ENCODE measurements around the gene PAX8. TPM values are rescaled to one million over a fixed set of nuclear protein-coding genes. Genes with fewer than 3 reads are reported as not detected.

Gene PAX8
- total RNA-seq, 1 donor from 2014 or later = 0.71 TPM

- Mint-ChIP-seq H3K4me3 (no peak overlapping the region), H3K27ac (no peak overlapping the region), H3K9me3 (no peaks in the 10 kb centered on the region), H3K4me1 (peaks cover 3% of the 10 kb centered on the region), H3K36me3 (ENCODE audit: low read depth) (no peaks in the 10 kb centered on the region), H3K27me3 (no peaks in the 10 kb centered on the region)
- CTCF ChIA-PET = interaction anchor here (1.0 kb wide), 1 partner anchor 158 kb away, joined by 3 read pairs; no protein-coding TSS in a partner anchor
- TF ChIP-seq CTCF (IDR thresholded peaks at IDR 0.05) = no peak
- POLR2A ChIA-PET = no interaction called here
- DNase-seq (no peak), ATAC-seq (ENCODE audit: low read depth) (no peak)
- intact Hi-C loops (cut with micrococcal nuclease) = no loop called here
Measured at GRCh38 chr2:113232740-113233139, 46.0 kb downstream of the PAX8 start.

- no peak for TF ChIP-seq CTCF (IDR thresholded peaks at IDR 0.05)
- H3K27me3 Mint-ChIP-seq = no peaks in the 10 kb centered on the region
- no peak for DNase-seq
- peaks cover 3% of the 10 kb centered on the region for H3K4me1 Mint-ChIP-seq
- ChIA-PET POLR2A (no interaction called here), CTCF (interaction anchor here (1.0 kb wide), 1 partner anchor 159 kb away, joined by 3 read pairs; no protein-coding TSS in a partner anchor)
- no peak overlapping the region for H3K27ac Mint-ChIP-seq
- no peaks in the 10 kb centered on the region for H3K36me3 Mint-ChIP-seq (ENCODE audit: low read depth)
- intact Hi-C loops (cut with micrococcal nuclease) = no loop called here
- ATAC-seq (ENCODE audit: low read depth) = no peak
- H3K4me3 Mint-ChIP-seq = no peak overlapping the region
- no peaks in the 10 kb centered on the region for H3K9me3 Mint-ChIP-seq
Measured at GRCh38 chr2:113232123-113232522, 46.6 kb downstream of the PAX8 start.

GRCh38 chr2:113231064-113231463, 47.7 kb downstream of the PAX8 start:
- no peak for TF ChIP-seq CTCF (IDR thresholded peaks at IDR 0.05)
- no peaks in the 10 kb centered on the region for H3K4me1 Mint-ChIP-seq
- no peaks in the 10 kb centered on the region for H3K9me3 Mint-ChIP-seq
- ChIA-PET POLR2A (no interaction called here), CTCF (no interaction called here)
- no peak for DNase-seq
- no peak overlapping the region for H3K4me3 Mint-ChIP-seq
- intact Hi-C loops (cut with micrococcal nuclease) = no loop called here
- no peaks in the 10 kb centered on the region for H3K36me3 Mint-ChIP-seq (ENCODE audit: low read depth)
- no peaks in the 10 kb centered on the region for H3K27me3 Mint-ChIP-seq
- no peak for ATAC-seq (ENCODE audit: low read depth)
- H3K27ac Mint-ChIP-seq = no peak overlapping the region

GRCh38 chr2:113230531-113230930, 48.2 kb downstream of the PAX8 start:
- no peak for TF ChIP-seq CTCF (IDR thresholded peaks at IDR 0.05)
- H3K36me3 Mint-ChIP-seq (ENCODE audit: low read depth) = no peaks in the 10 kb centered on the region
- POLR2A ChIA-PET = no interaction called here
- H3K4me3 Mint-ChIP-seq = no peak overlapping the region
- no peak overlapping the region for H3K27ac Mint-ChIP-seq
- no peak for DNase-seq
- CTCF ChIA-PET = no interaction called here
- intact Hi-C loops (cut with micrococcal nuclease) = no loop called here
- no peaks in the 10 kb centered on the region for H3K9me3 Mint-ChIP-seq
- H3K27me3 Mint-ChIP-seq = no peaks in the 10 kb centered on the region
- H3K4me1 Mint-ChIP-seq = no peaks in the 10 kb centered on the region
- ATAC-seq (ENCODE audit: low read depth) = no peak

GRCh38 chr2:113229795-113230194, 48.9 kb downstream of the PAX8 start:
- Mint-ChIP-seq H3K36me3 (ENCODE audit: low read depth) (no peaks in the 10 kb centered on the region), H3K4me1 (no peaks in the 10 kb centered on the region), H3K4me3 (no peak overlapping the region), H3K9me3 (no peaks in the 10 kb centered on the region), H3K27ac (no peak overlapping the region), H3K27me3 (no peaks in the 10 kb centered on the region)
- no peak for TF ChIP-seq CTCF (IDR thresholded peaks at IDR 0.05)
- no peak for ATAC-seq (ENCODE audit: low read depth)
- intact Hi-C loops (cut with micrococcal nuclease) = no loop called here
- ChIA-PET CTCF (no interaction called here), POLR2A (no interaction called here)
- no peak for DNase-seq

All from activated B cell treated with CpG ODN at 0.5 μM for 24 hours (primary cell).